Fibroblast of skin of back (primary cell): ENCODE results near the gene EIF1.

Experiments used
- DNase-seq: peaks from one replicate; pipeline ENCODE4 v3.0.0-alpha.2; 2013

EIF1 gene

DNA sequence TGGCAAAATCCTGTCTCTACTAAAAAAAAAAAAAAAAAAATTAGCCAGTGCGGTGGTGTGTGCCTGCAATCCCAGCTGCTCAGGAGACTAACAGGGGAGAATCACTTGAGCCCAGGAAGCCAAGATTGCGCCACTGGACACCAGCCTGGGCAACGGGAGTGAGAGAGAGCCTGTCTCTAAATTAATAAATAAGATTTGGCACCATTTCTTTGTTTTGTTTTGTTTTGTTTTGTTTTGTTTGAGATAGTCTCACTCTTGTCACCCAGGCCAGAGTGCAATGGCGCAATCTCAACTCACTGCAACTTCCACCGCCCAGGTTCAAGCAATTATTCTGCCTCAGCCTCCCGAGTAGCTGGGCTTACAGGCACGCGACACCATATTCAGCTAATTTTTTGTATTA lies 14.0 kb downstream of the EIF1 start:
- DNase-seq: no peak

DNA sequence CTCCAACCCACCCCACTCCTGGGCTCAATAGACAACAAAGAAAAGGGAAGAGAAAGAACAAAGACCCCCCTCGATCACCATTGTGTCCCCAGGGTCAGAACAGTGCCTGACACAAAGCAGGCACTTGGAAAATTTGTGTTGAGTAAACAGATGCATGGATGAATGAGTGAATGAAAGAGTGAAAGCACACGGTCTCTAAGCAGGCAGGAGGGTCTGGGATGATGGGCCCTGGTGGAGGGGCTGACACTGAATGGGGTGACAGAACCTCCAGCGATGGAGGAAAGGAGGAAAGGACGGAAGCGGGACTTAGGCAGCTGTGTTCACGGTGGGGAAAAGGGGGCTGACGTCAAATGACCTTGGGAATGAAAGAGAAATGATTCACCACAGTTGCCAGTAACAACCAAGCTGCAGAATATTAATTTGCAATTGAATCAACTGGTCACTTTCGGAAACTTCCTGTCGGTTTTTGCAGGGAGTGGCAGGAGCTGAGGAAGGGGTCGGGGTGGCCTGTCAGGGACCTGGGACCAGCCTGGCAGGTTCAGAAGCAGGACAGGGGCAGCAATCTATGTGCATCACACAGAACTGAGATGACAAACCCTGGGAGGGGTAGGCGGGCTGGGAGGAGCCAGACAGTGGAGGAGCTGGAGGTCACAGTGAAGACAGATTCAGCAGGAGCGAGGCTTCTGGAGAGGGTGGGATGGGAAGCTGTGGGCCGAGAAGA lies 16.7 kb downstream of the EIF1 start:
- peak; percentile 43 for DNase-seq

GRCh38 chr17:41707803-41708669 lies 19.4 kb downstream of the EIF1 start:
- no peak for DNase-seq

- DNase-seq: peak; percentile 56
These were observed 21.9 kb downstream of the EIF1 start for GRCh38 chr17:41710472-41711090.

DNA sequence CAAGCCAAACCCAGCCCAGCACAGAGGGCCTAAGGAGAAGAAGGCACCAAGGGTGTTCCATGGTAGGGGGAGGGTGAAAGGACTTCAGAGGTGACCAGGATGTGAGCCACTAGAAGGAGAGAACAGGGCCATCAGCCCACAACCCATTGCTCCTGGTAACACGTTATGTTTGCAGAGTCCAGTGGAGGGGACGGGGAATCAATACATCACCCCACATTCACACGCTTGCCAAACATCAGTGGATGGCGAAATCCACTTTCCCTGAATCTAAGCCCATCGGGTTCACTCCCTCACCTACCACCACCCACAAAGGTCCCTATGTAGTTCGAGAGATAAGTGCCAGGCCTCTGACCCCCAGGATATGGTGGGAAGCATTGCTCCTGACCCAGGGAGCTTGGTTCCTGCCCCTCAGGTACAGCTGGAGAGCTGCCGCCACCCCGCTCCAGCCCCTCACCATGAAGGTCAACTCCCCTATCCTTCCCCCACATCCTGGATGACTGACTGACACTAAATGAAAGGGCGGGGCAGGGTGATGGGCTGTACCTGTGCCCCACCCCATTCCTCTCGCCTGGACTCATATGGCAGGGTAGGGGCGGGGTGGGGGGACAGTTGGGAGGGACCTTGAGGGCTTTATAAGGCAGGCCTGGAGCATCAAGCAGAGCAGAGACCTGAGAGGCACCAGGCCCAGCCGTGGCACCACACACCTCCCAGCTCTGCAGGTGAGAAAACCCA lies 23.1 kb downstream of the EIF1 start, which contains the start of gene GAST:
TSS of gene GAST (plus strand) at position 663 of the 732 bp plus-strand sequence. CDS start 3,106 bp downstream, outside the sequence.
- DNase-seq: no peak

- DNase-seq: peak; percentile 20
These were observed 29.0 kb downstream of the EIF1 start for GRCh38 chr17:41717408-41718286.

GRCh38 chr17:41718287-41718645 lies 29.6 kb downstream of the EIF1 start:
- DNase-seq: no peak

DNA sequence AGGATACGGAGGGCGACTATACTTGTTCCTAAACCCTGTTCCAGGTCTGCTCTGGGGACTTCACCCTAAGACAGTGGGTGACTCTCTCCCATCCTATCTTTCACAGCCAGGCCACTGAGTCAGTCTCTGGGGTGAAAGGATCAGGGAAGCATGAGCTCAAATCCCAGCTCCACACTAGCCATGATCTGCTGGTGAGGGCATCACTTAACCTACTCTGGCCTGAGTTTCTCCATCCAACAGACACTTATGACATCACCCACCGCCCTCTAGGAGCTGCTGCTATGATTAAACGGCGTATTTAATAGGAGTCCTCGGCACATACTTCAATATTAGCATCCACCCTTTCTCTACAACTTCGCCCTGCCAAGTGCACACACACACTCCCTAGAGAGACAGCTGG lies 33.5 kb downstream of the EIF1 start:
- no peak for DNase-seq

DNA sequence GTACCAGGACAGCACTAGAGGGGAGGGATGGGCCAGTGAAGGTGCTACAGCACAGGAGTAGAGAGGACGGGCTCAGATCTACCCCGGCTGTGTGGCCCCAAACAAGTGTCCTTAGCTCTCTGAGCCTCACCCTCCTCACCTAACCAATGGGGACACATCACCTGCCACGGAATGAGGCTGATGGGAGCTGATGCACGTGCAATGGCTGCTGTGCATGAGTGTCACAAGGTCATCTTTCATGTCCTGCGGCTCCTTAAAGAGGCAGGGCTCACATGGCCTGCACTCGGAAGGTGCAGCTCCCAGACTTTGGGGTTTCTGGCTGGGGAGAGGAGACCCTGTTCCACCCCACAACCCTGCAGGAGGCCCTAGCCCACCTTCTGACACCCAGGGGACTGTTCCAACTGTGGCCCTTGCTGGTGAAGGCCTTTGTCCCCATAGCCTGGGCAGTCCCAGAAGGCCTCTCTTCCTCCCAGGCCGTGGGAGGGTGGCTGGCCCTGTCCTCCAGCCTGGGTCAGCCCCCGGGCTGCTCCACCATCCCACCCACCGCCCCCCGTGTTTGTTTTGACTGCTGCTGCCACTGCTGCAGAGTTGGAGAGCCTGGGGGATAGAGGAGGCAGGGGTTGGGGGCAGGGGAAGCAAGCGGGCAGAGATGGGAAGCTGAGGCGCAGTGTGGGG lies 35.3 kb downstream of the EIF1 start:
- no peak for DNase-seq

GRCh38 chr17:41724476-41725050 lies 35.9 kb downstream of the EIF1 start:
- DNase-seq: no peak

- DNase-seq: no peak
These were observed 36.4 kb downstream of the EIF1 start for GRCh38 chr17:41725134-41725533.

- DNase-seq: no peak
These were observed 39.4 kb downstream of the EIF1 start for GRCh38 chr17:41728056-41728455.

DNA sequence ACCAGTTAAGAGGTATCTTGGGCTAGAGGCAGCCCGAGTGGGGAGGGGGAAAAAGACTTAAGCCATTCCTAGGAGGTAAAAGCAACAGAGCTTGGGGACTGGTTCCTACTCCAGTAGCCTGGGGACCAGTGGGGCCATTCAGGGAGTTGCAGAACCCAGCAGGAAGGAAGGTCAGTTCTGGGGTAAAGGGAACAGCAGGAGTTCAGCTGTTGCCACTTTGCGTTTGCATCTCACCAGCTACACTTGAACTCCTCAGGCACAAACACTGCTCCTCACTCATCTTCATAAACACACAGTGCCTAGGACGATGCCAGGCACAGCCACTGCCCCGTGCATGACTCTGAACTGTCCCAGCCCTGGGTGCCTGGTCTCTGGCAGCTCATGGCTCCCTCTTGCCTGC lies 41.8 kb downstream of the EIF1 start:
- DNase-seq: no peak

DNA sequence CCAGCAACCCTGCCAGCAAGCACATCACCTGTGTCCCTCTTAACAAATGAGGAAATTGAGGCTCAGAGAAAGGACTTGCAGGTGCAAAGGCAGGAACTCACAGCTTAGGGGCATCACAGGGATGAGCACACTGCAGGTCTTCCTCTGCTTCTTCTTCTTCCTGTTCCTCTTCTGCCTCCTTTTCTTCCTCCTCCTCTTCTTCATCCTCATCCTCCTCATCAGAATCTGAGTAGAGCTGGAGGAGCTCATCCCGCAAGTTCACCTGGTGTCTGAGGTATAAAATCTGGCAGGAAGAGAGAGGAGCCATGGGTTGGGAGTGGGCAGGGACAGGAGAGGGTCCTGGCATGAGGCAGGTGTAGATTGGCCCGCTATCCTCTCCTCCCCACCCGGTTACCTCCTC lies 43.2 kb downstream of the EIF1 start:
- DNase-seq: no peak

- DNase-seq: no peak
These were observed 44.9 kb downstream of the EIF1 start for GRCh38 chr17:41733348-41734138.

GRCh38 chr17:41734139-41734948 lies 45.7 kb downstream of the EIF1 start, which contains the start of gene HAP1:
Gene HAP1 (minus strand): TSS chr17:41734643. CDS start chr17:41734634, 9 bp downstream.
- peak; percentile 29 for DNase-seq

DNA sequence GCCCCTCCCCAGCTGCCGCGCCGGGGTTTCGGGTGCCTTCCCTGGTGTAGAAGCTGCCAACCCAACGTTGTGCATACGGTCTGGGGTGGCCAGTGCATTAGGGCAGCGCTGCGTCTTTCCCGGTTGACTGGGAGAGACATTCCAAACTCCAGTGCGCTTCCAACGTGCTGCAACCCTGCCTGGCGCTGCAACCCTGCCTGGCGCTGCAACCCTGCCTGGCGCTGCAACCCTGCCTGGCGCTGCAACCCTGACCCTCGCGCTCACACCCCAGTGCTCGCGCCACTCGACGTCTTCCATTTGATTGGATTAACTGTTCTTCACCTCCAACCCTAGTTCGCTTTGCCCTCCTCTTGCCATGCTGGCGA lies 46.2 kb downstream of the EIF1 start:
- DNase-seq: no peak

DNA sequence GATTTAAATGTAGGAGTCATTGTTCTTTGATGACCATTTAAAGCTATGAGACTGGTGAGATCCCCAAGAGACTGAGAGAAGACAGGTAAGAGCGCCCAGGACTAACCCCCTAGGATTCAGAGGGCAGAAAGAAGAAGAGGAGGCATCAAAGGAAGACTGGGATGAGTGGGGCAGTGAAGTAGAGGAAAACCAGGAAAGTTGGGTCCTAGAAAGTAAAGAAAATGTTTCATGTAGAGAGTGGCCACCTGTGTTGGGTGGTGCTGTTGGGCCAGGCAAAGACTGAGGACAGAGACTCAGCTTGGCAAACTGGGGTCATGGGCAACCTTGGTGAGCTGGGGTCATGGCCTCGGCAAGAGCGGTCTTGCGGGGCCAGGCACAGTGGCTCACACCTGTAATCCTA lies 47.1 kb downstream of the EIF1 start:
- no peak for DNase-seq
